HG02642 (cell line): ENCODE measurements around the gene EXOC3.
"Not testable (repeated sequence)": the region's sequence is repeated elsewhere in the genome, so short reads cannot be mapped to it uniquely, and the experiment has no call there.

Experiments used
- ATAC-seq: cut with Tn5 transposase; IDR thresholded peaks from one replicate; pipeline ENCODE4 v1.9.1; 2021; ENCODE audit warnings: mild to moderate bottlenecking; ENCODE audit not compliant: unreplicated experiment, poor library complexity

Gene EXOC3

GRCh38 chr5:470961-471749 is 28.2 kb downstream of the EXOC3 start:
- no peak for ATAC-seq

- no peak for ATAC-seq
Observed at GRCh38 chr5:471750-472058, 28.7 kb downstream of the EXOC3 start.

- peak; percentile 18 for ATAC-seq
Observed at GRCh38 chr5:472076-472655, 29.2 kb downstream of the EXOC3 start.

- peak; percentile 76 for ATAC-seq
Observed at GRCh38 chr5:472656-473550, 29.9 kb downstream of the EXOC3 start.

GRCh38 chr5:473551-474192 is 30.7 kb downstream of the EXOC3 start:
- ATAC-seq, result peak; percentile 28

- not testable (repeated sequence) for ATAC-seq
Observed at GRCh38 chr5:474232-474839, 31.4 kb downstream of the EXOC3 start.

- ATAC-seq, result no peak
Observed at GRCh38 chr5:474840-475661, 32.1 kb downstream of the EXOC3 start.

- no peak for ATAC-seq
Observed at GRCh38 chr5:475704-476101, 32.7 kb downstream of the EXOC3 start.

GRCh38 chr5:476102-476813 is 33.3 kb downstream of the EXOC3 start:
- ATAC-seq, result no peak

- no peak for ATAC-seq
Observed at GRCh38 chr5:476814-477175, 33.8 kb downstream of the EXOC3 start.

- no peak for ATAC-seq
Observed at GRCh38 chr5:477247-477646, 34.3 kb downstream of the EXOC3 start.

- ATAC-seq, result no peak
Observed at GRCh38 chr5:477871-478270, 34.9 kb downstream of the EXOC3 start.

GRCh38 chr5:478369-478981 is 35.5 kb downstream of the EXOC3 start:
- no peak for ATAC-seq

- ATAC-seq, result no peak
Observed at GRCh38 chr5:478982-479535, 36.1 kb downstream of the EXOC3 start.

GRCh38 chr5:479566-480319 is 36.8 kb downstream of the EXOC3 start:
- ATAC-seq, result no peak

- no peak for ATAC-seq
Observed at GRCh38 chr5:481347-481746, 38.4 kb downstream of the EXOC3 start.

- no peak for ATAC-seq
Observed at GRCh38 chr5:482021-482420, 39.0 kb downstream of the EXOC3 start.

- no peak for ATAC-seq
Observed at GRCh38 chr5:482506-482905, 39.5 kb downstream of the EXOC3 start.
